Measurements from ENCODE around the gene TRIM54. TPM values are rescaled to one million over a fixed set of nuclear protein-coding genes. Genes with fewer than 3 reads are reported as not detected.

The TRIM54 gene
- total RNA-seq, 1 experiment from 2014 or later, result 3.3 TPM

GRCh38 chr2:27323596-27324285 is 41.5 kb downstream of the TRIM54 start (continued):
- TF ChIP-seq, protein P1, sequence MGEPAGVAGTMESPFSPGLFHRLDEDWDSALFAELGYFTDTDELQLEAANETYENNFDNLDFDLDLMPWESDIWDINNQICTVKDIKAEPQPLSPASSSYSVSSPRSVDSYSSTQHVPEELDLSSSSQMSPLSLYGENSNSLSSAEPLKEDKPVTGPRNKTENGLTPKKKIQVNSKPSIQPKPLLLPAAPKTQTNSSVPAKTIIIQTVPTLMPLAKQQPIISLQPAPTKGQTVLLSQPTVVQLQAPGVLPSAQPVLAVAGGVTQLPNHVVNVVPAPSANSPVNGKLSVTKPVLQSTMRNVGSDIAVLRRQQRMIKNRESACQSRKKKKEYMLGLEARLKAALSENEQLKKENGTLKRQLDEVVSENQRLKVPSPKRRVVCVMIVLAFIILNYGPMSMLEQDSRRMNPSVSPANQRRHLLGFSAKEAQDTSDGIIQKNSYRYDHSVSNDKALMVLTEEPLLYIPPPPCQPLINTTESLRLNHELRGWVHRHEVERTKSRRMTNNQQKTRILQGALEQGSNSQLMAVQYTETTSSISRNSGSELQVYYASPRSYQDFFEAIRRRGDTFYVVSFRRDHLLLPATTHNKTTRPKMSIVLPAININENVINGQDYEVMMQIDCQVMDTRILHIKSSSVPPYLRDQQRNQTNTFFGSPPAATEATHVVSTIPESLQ (CRISPR knock-in tag; IDR thresholded peaks at IDR 0.05), result no peak
- TF ChIP-seq TEAD1 (CRISPR knock-in tag; IDR thresholded peaks at IDR 0.05) (no peak), CREM (CRISPR knock-in tag; IDR thresholded peaks at IDR 0.05) (no peak), CREB1 (CRISPR knock-in tag; IDR thresholded peaks at IDR 0.05) (no peak), USF2 (CRISPR knock-in tag; IDR thresholded peaks at IDR 0.05) (no peak), MLX (CRISPR knock-in tag; IDR thresholded peaks at IDR 0.05) (no peak)
- TF ChIP-seq, protein P2, sequence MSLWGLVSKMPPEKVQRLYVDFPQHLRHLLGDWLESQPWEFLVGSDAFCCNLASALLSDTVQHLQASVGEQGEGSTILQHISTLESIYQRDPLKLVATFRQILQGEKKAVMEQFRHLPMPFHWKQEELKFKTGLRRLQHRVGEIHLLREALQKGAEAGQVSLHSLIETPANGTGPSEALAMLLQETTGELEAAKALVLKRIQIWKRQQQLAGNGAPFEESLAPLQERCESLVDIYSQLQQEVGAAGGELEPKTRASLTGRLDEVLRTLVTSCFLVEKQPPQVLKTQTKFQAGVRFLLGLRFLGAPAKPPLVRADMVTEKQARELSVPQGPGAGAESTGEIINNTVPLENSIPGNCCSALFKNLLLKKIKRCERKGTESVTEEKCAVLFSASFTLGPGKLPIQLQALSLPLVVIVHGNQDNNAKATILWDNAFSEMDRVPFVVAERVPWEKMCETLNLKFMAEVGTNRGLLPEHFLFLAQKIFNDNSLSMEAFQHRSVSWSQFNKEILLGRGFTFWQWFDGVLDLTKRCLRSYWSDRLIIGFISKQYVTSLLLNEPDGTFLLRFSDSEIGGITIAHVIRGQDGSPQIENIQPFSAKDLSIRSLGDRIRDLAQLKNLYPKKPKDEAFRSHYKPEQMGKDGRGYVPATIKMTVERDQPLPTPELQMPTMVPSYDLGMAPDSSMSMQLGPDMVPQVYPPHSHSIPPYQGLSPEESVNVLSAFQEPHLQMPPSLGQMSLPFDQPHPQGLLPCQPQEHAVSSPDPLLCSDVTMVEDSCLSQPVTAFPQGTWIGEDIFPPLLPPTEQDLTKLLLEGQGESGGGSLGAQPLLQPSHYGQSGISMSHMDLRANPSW (CRISPR knock-in tag; conservative IDR thresholded peaks at IDR 0.05; ENCODE audit: low read depth), result no peak

GRCh38 chr2:27324720-27325119 is 42.5 kb downstream of the TRIM54 start:
- Mint-ChIP-seq H3K36me3 (peaks cover 33% of the 10 kb centered on the region), H3K4me1 (peaks cover 11% of the 10 kb centered on the region), H3K27me3 (ENCODE audit: low read depth) (no peaks in the 10 kb centered on the region), H3K4me3 (peak overlapping the region; percentile 2; the same call in 1 of the 2 replicates), H3K27ac (peak overlapping the region; percentile 40), H3K9me3 (no peaks in the 10 kb centered on the region)
- TF ChIP-seq IRF2 (CRISPR knock-in tag; IDR thresholded peaks at IDR 0.05; ENCODE audit: borderline replicate concordance, low read depth), result no peak
- no peak for TF ChIP-seq GRHL2 (CRISPR knock-in tag; IDR thresholded peaks at IDR 0.05; ENCODE audit: insufficient replicate concordance, severe bottlenecking)
- TF ChIP-seq ZNF263 (CRISPR knock-in tag; IDR thresholded peaks at IDR 0.05; ENCODE audit: low read depth), result no peak
- TF ChIP-seq FOXP4 (CRISPR knock-in tag; IDR thresholded peaks at IDR 0.05), result no peak
- TF ChIP-seq KAT7 (CRISPR knock-in tag; IDR thresholded peaks at IDR 0.05; ENCODE audit: borderline replicate concordance), result no peak
- TF ChIP-seq ZNF232 (CRISPR knock-in tag; IDR thresholded peaks at IDR 0.05), result no peak
- TF ChIP-seq ARID4B (CRISPR knock-in tag; IDR thresholded peaks at IDR 0.05; ENCODE audit: borderline replicate concordance), result no peak
- TF ChIP-seq TCF7 (CRISPR knock-in tag; IDR thresholded peaks at IDR 0.05; ENCODE audit: low read depth), result no peak
- no peak for TF ChIP-seq NR1H2 (CRISPR knock-in tag; IDR thresholded peaks at IDR 0.05)
- DNase-seq (ENCODE audit: low spot score) (no peak), ATAC-seq (no peak)
- ChIA-PET POLR2A (no interaction called here), CTCF (interaction anchor here (2.1 kb wide), 1 partner anchor 23 kb away, joined by 7 read pairs; no protein-coding TSS in a partner anchor)
